HK-2 (cell line): ENCODE data around the gene STXBP2.

ENCODE experiments used
- DNase-seq: peaks from one replicate; pipeline ENCODE4 v3.0.0-alpha.2; 2018; ENCODE audit not compliant: unreplicated experiment

STXBP2 gene

GRCh38 chr19:7612282-7613274 lies 24.3 kb upstream of the STXBP2 start:
- DNase-seq: no peak

- DNase-seq: no peak
These were observed 21.8 kb upstream of the STXBP2 start for GRCh38 chr19:7614859-7615741.

DNA sequence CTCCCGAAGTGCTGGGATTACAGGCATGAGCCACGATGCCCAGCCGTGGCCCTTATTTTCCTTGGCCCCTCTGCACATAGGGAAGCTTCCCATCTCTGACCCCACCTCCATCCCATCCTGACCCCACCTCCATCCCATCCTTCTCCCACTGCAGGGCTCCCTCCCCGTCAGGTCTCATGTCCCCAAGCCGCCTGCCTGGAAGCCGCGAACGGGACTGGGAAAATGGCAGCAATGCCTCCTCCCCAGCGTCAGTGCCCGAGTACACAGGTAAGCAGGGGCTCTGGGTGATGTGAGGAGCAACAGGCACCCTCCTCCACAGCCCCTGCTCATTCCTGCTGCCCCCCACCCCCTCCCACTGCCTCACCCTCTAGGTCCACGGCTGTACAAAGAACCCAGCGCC lies 19.7 kb upstream of the STXBP2 start:
- no peak for DNase-seq

GRCh38 chr19:7617735-7618134 lies 19.2 kb upstream of the STXBP2 start:
- DNase-seq: no peak

DNA sequence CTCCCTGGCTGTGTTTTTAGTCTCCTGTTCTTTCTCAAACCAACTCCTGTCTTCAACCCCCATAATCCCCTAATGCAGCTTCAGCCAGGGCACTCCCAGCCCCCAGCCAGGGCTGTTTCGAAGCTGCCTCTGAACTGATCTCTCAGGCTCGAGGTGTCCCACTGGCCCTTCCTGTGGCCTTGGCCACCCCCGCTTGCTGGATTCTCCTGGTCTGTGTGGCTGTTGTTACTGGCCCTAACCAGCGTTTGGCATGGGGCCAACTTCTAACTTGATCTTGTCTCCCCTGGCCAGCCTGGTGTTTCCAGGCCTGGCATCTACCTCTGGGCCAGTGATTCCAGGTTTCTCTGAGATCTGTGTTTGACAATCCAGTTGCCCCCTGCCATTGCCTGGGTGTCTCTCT lies 18.6 kb upstream of the STXBP2 start:
- DNase-seq: no peak

DNA sequence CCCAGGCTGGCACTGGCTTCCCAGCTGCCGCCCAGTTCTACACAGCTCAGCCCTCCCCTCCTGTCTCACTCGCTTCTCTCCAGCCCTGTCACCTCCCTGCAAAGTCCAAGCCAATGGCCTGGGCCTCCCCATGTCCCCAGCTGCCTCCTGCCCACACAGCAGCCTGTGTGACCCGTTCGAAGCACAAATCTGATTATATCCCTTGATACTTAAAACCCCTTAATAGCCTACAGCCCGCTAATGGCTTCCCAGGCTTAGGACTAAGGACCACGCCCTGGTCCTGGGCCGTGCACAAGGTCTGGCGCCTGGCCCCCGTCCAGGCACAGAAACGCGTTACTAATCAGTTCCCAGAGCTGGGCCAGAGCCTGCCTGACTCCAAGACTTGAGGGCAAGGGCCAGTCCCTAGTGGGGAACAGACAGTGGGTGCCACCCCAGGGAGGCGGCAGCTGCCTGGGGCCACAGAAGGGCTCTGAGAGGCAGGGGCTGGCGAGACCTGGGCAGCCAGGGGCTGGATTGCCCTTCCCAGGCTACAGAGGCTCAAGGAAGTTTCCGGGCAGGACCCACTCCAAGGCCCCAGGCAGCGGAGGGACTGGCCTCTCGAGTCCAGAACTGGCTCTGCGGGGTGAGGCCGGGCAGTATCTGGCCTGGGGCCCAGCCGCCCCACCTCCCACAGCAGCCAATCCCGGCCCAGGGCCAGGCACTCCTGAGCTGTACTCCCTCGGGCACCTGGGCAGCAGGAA lies 18.0 kb upstream of the STXBP2 start:
- no peak for DNase-seq

- no peak for DNase-seq
These were observed 17.1 kb upstream of the STXBP2 start for GRCh38 chr19:7619671-7620441.

GRCh38 chr19:7620442-7621412 lies 16.2 kb upstream of the STXBP2 start:
- DNase-seq: no peak

GRCh38 chr19:7622933-7623685 lies 13.8 kb upstream of the STXBP2 start:
- no peak for DNase-seq

DNA sequence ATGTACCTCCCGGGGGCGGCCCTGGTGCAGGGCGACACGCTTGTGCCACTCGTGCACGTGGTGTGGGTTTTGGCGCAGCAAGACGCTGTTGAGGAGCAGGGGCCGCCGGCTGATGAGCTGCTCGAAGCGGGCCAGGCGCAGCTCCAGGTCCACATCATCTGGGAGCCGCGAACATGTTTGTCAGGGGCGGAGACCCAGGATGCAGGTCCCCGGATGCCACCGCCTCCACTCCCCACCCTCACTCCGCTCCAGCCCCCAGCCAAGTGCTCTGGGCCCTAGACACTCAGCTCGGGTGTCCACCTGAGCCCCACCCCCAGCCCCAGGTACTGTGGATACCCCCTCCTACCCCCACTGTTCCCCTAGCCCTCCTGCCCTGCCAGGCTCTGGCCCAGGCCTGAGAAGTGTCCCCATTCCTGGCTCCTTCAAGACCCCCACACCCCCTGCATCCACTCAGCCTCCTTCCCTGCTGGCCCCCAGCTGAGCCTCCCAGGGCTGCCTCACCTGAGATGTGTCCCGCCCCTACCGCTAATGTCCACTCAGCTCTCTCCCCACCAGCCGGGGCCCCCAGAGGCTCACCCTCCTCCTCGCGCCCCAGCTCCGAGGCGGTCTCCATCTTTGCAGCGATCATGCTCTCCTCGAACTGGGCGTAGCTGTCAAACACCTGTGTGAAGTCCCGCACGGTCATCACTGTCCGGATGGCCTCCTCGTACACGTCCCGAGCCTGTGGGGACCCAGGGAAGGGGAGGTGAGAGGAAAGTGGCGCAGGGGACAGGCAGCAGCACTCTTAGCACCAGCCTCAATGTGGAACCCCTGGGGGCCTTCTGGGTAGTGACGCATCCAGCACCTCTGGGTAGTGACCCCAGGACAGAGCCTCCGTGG lies 12.9 kb upstream of the STXBP2 start:
- no peak for DNase-seq

DNA sequence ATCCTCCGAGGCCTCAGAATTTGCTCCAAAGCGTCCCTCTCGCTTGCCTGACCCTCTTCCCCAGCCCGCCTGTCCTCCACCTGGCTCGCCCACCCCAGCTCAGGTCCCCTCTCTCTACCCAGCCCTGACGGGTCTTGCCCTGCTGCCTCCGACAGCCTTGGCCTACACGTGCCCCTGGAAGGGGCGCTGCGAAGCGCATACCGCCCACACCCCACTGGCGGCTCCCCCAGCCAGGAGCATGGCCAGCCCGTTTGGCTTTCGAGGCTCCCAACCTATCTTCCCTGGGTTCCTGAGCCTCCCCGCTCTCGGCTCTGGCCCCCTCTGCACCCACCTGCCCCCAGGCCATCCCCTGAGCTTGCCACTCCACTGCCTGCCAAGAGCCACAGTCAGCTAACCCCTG lies 12.1 kb upstream of the STXBP2 start:
- DNase-seq: no peak

GRCh38 chr19:7625763-7626372 lies 11.0 kb upstream of the STXBP2 start:
- DNase-seq: no peak

- DNase-seq: no peak
These were observed 9.7 kb upstream of the STXBP2 start for GRCh38 chr19:7627166-7627565.

- no peak for DNase-seq
These were observed 8.2 kb upstream of the STXBP2 start for GRCh38 chr19:7628589-7629311.

GRCh38 chr19:7629347-7630054 lies 7.4 kb upstream of the STXBP2 start, which contains the start of the genes PET100 and XAB2:
PET100 (plus strand) TSS chr19:7629793; CDS start chr19:7629834, 41 bp downstream.
XAB2 (minus strand) TSS chr19:7629545; CDS start chr19:7629527, 18 bp downstream.
- peak; percentile 97 for DNase-seq

- no peak for DNase-seq
These were observed 5.3 kb upstream of the STXBP2 start for GRCh38 chr19:7631577-7631976.
